Tibial nerve (tissue), 4 donors: ENCODE data around the gene NEGR1.

Source experiments
- EP300 ChIP-seq, 2 donors: sonication (generic); formaldehyde crosslinking; IDR thresholded peaks; one replicate each; pipeline ENCODE4 v1.6.1; 2017; ENCODE audit warnings: antibody characterized with exemption in 2 of 2, mild to moderate bottlenecking in 1 of 2
- POLR2A ChIP-seq, 2 donors: fragments of 450-650 bp; IDR thresholded peaks; one replicate each; pipeline ENCODE4 v1.6.1; 2017; ENCODE audit warnings: antibody characterized with exemption in 2 of 2, mild to moderate bottlenecking in 2 of 2, moderate library complexity in 2 of 2
- TF ChIP-seq, protein P1 (sequence below), 5 experiments: fragments of 200-600 bp in 3 of 5; fragments of 450-650 bp in 2 of 5; sonication (generic) in 3 of 5; IDR thresholded peaks; one replicate each; pipeline ENCODE4 v1.5.1; 2016 to 2019; ENCODE audit warnings: antibody characterized with exemption in 5 of 5, mild to moderate bottlenecking in 3 of 5, moderate library complexity in 2 of 5

DNA sequence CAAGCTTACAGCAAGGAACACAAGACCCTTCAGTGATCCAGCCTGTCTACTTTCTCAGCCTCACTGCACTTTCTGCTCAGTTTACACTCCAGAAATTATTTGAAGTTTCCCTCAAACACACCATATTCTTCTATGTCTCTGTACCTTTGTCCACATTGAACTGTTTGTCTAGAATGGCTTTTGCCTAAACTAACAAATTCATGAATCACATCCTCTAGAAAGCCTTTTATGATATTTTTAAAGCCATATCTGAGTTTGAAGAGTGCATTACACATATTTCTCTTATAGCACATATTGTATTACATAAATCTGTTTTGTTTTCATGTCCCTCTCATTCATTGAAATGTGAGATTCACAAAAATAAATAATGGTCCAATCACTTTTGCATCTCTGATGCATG, 755.5 kb downstream of the NEGR1 start:
- TF ChIP-seq, protein P1, sequence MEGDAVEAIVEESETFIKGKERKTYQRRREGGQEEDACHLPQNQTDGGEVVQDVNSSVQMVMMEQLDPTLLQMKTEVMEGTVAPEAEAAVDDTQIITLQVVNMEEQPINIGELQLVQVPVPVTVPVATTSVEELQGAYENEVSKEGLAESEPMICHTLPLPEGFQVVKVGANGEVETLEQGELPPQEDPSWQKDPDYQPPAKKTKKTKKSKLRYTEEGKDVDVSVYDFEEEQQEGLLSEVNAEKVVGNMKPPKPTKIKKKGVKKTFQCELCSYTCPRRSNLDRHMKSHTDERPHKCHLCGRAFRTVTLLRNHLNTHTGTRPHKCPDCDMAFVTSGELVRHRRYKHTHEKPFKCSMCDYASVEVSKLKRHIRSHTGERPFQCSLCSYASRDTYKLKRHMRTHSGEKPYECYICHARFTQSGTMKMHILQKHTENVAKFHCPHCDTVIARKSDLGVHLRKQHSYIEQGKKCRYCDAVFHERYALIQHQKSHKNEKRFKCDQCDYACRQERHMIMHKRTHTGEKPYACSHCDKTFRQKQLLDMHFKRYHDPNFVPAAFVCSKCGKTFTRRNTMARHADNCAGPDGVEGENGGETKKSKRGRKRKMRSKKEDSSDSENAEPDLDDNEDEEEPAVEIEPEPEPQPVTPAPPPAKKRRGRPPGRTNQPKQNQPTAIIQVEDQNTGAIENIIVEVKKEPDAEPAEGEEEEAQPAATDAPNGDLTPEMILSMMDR (IDR thresholded peaks at IDR 0.05): no peak
- no peak for TF ChIP-seq EP300 (IDR thresholded peaks at IDR 0.05)
- no peak for TF ChIP-seq POLR2A (IDR thresholded peaks at IDR 0.05)
